ENCODE data around the gene ARHGAP12.

DNA sequence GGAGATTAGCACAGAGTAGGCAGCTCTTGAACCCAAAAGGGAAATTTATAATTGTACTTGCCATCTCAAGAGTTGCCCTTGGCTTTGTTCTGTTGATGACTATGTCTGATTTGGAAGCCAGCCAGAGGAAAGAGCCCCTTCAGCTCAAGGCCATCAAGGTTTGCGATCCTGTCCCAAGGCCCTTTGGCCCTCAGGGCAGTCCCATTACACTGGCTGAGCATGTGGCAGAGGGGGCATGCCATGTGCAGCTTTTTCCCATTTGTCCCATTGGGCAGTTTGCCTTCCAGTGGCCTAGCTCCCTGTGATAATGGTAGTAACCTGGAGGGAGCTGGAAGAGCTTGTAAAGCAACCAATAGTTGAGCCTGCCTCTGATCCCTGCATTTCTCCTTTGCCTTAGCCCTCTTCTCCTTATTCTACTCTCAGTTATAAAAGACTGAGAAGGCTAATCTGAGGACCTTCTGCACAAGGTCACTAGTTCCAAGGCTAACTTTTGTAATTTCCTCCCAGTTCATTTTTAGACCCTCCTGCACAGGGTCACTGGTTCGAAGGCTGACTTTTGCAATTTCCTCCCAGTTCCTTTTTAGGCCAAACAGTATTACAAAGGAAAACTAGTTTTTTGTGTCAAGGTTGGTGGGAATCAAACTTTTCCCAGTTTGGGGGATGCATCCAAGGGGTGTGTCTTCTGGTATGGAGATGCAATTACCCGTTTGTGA, 31.0 kb upstream of the ARHGAP12 start:
- TF ChIP-seq GATA2 (IDR thresholded peaks at IDR 0.05; ENCODE audit: low read depth, low read length) (no peak), GATA3 (IDR thresholded peaks at IDR 0.05; ENCODE audit: low read depth, low read length) (no peak)
